ENCODE results near the gene MOB1A.

MOB1A gene

DNA sequence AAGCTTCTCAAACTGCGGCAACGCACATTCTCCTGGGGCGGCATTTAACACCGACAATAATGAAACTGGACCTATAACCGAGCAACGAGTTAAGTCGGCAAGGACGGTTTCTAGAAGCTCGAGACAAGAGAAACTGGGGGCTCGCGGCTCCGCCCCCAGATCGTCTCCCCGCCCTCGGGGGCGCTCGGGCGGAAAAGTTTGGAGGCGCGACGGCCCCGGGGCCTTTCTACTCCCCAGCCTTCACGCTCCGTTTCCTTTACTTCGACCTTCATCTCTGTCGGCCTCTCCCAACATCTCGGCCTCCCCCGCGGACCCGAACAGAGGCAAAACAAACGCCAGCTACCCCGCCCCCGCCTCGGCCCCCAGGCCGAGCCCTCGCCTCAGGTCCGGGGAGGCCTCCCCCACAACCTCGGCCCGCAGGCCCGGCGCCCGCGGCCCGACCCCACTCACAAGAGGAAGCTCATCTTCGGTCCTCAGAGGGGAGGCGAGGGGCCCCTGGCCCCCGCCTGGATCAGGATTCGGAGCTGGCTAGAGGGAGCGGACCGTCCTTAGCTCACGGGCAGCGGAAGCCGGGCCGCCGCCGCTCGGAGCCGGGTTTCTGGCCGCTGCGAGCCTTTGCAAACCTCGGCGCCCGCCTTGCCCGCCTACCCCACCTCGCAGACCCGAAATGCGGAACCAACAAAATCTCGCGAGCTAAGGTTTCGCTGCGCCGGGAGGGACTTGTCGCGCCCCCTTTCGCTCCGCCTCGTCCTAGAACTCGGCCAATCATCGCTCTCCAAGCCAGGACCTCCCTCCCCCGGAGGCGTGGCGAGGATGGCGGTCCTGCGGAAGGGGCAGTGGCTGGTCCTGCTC lies at the start of gene MOB1A:
Gene MOB1A, minus strand, starts transcription at position 669 of the 852 bp plus-strand sequence. Its CDS starts 205 bp downstream, at position 464.
- no peak for TF ChIP-seq Cebpa-rat (IDR thresholded peaks at IDR 0.05)
- Histone ChIP-seq H3K9ac (peak within 1 kb of the TSS; percentile 96 to 100 (median 99)), H3K36me3 (peaks cover 22 to 37% (median 33%) of the 10 kb centered on the region in 11 experiments; a peak in 21 of 22 replicates), H3K27me3 (no peaks in the 10 kb centered on the region), H4K20me1 (peaks cover 47 to 52% (median 48%) of the 10 kb centered on the region in 11 experiments), H3K9me3 (replicated peaks in 1 of 11) (peaks cover 0 to 29% (median 24%) of the 10 kb centered on the region in 11 experiments; a peak in 18 of 22 replicates), H3K4me2 (peak within 1 kb of the TSS; percentile 77 to 98 (median 87)), H3K27ac (peak within 1 kb of the TSS; percentile 96 to 100 (median 98)), H3K4me1 (peaks cover 30 to 78% (median 41%) of the 10 kb centered on the region in 10 experiments), H3K4me3 (peak within 1 kb of the TSS; percentile 72 to 96 (median 84))

DNA sequence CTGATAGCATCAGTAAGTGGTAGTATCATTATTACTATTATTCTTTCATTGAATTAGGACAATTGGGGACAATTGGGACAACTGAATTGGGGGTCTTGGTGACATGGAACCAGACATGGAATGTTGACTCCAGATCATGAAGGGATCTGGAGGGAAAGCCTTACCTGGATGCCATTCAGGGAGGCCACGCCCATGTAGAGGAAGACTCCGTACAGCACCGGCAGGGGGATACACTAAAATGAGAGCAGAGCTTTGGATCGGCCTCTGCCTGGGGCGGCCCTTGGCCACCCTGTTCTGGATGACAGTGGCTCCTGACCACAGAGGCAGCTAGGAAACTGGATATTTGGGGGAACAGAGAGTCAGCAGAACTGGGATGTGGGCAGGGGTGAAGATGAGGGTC lies 49.0 kb upstream of the MOB1A start:
- Histone ChIP-seq H3K27ac (no peak overlapping the region), H3K9me3 (replicated peaks in 1 of 11) (no peaks in the 10 kb centered on the region), H3K27me3 (no peaks in the 10 kb centered on the region), H3K4me3 (no peak overlapping the region), H3K4me1 (peaks cover 12 to 37% (median 20%) of the 10 kb centered on the region in 10 experiments; a peak in 18 of 20 replicates), H3K9ac (no peak overlapping the region), H3K36me3 (peaks cover 0 to 7% (median 0%) of the 10 kb centered on the region in 11 experiments; a peak in 1 of 22 replicates), H4K20me1 (peaks cover 0 to 10% (median 0%) of the 10 kb centered on the region in 11 experiments; a peak in 7 of 22 replicates), H3K4me2 (no peak overlapping the region)
- no peak for TF ChIP-seq Cebpa-rat (IDR thresholded peaks at IDR 0.05)

DNA sequence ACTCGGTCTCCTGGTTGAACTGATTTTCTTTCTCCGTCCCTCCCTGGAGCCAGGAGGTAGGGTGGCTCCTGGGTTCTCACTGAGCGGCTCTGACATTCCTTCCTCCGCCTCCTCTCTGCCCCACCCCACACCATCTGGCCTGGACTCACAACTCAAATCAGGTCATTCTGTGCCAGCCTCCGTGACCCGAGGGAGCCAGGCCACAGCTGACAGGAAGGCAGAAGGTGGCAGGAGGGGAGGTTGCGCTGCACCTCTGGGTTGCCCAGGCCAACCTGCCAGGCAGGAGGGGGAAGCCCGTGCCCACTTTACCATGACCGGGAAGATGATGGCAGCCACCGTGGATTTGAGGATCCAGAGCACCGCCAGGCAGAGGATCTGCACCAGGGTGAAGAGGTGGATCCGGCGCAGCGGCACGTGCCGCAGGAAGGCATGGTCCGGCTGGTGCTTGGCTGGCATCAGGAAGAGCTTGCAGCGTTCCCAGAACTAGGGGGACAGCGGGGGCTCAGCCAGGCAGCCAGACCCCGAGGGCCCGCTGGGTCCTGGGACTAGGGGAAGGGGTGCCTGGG lies 48.1 kb upstream of the MOB1A start:
- H3K27me3 ChIP-seq: no peaks in the 10 kb centered on the region
- no peak overlapping the region for H3K27ac ChIP-seq
- H3K4me3 ChIP-seq: no peak overlapping the region
- no peak overlapping the region for H3K9ac ChIP-seq
- H3K4me1 ChIP-seq: peaks cover 12 to 46% (median 25%) of the 10 kb centered on the region in 10 experiments; a peak in 18 of 20 replicates
- no peaks in the 10 kb centered on the region for H3K9me3 ChIP-seq (replicated peaks in 1 of 11)
- H4K20me1 ChIP-seq: peaks cover 0 to 20% (median 0%) of the 10 kb centered on the region in 11 experiments; a peak in 7 of 22 replicates
- H3K4me2 ChIP-seq: peak overlapping the region in 5 of 11 experiments; percentile 1 to 30 (median 13); a peak in 5 of 22 replicates
- no peak for TF ChIP-seq Cebpa-rat (IDR thresholded peaks at IDR 0.05)
- peaks cover 0 to 16% (median 6%) of the 10 kb centered on the region in 11 experiments; a peak in 15 of 22 replicates for H3K36me3 ChIP-seq

DNA sequence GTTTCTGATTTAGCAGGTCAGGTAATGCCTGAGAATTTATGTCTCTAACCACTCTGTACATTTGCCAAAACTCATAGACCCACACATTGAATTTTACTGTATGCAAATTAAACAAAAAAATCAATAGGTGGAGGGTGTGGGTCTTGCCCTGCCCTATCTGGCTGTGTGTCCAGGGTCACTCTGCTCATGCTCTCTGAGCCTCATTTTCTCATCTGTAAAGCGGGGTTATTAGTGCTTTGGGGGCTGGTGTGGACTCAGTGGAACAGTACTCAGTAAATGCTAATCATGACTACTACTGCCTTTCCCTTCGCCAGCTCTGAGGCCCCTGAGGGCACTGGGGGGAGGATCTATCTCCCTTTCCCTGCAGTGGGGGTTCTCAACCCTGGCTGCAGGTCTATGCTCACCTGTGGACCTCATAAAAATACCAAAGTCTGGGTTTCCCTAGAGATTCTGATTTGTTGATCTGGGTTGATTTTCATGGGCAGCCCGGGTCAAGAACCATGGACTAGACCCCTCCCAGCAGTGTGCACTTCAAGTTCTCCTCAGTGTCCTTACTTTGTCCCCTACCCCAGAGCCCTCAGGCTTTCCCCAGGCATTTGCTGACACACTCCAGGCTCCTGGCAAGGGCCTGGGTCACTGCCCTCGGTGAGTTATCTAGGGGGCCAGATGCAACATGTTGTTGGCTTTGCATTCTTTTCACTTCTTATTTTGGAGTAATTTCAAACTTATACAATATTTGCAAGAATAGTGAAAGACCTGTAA lies 47.2 kb upstream of the MOB1A start:
- H3K4me2 ChIP-seq: peak overlapping the region in 5 of 11 experiments; percentile 1 to 30 (median 13); a peak in 6 of 22 replicates

GRCh38 chr2:74223941-74224770 lies 45.5 kb upstream of the MOB1A start:
- Histone ChIP-seq H3K27ac (peak overlapping the region in 6 of 11 experiments; percentile 13 to 71 (median 40); a peak in 11 of 22 replicates), H3K4me1 (peaks cover 12 to 47% (median 25%) of the 10 kb centered on the region in 10 experiments; a peak in 18 of 20 replicates)
- no peak for TF ChIP-seq Cebpa-rat (IDR thresholded peaks at IDR 0.05)

More for the DNA sequence above, 47.2 kb upstream of the MOB1A start:
- H3K27ac ChIP-seq: no peak overlapping the region
- no peaks in the 10 kb centered on the region for H3K9me3 ChIP-seq (replicated peaks in 1 of 11)
- peaks cover 0 to 28% (median 0%) of the 10 kb centered on the region in 11 experiments; a peak in 7 of 22 replicates for H4K20me1 ChIP-seq
- no peak overlapping the region for H3K9ac ChIP-seq
- H3K36me3 ChIP-seq: peaks cover 6 to 25% (median 15%) of the 10 kb centered on the region in 11 experiments; a peak in 19 of 22 replicates
- peaks cover 12 to 47% (median 25%) of the 10 kb centered on the region in 10 experiments; a peak in 18 of 20 replicates for H3K4me1 ChIP-seq
- H3K27me3 ChIP-seq: no peaks in the 10 kb centered on the region
- H3K4me3 ChIP-seq: no peak overlapping the region
- TF ChIP-seq Cebpa-rat (IDR thresholded peaks at IDR 0.05): no peak

DNA sequence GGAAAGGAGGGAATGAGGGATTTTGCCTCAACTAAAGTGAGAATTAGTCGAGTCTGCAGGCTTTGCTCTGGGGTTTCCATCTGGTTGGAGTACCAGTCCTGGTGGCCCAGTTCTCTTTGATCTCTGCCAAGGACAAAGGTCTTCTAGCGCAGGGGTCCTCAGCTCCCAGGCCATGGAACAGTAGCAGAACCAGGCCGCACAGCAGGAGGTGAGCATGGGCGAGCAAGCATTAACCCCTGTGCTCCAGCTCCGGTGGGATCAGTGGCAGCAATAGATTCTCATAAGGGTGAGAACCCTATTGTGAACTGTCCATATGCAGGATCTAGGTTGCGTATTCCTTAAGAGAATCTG lies 43.6 kb upstream of the MOB1A start:
- Histone ChIP-seq H3K9ac (no peak overlapping the region), H3K4me1 (peaks cover 12 to 47% (median 25%) of the 10 kb centered on the region in 10 experiments; a peak in 18 of 20 replicates), H4K20me1 (peaks cover 0 to 60% (median 7%) of the 10 kb centered on the region in 11 experiments; a peak in 10 of 22 replicates), H3K27ac (no peak overlapping the region; a peak in 1 of 22 replicates), H3K9me3 (replicated peaks in 1 of 11) (no peaks in the 10 kb centered on the region), H3K27me3 (no peaks in the 10 kb centered on the region), H3K4me3 (no peak overlapping the region), H3K4me2 (peak overlapping the region in 3 of 11 experiments; percentile 61 to 75 (median 72); a peak in 6 of 22 replicates), H3K36me3 (peaks cover 37 to 57% (median 45%) of the 10 kb centered on the region in 11 experiments)
- TF ChIP-seq Cebpa-rat (IDR thresholded peaks at IDR 0.05): no peak

More at GRCh38 chr2:74223941-74224770, 45.5 kb upstream of the MOB1A start:
- H3K4me2 ChIP-seq: peak overlapping the region in 5 of 11 experiments; percentile 39 to 75 (median 61); a peak in 10 of 22 replicates
- peaks cover 0 to 42% (median 7%) of the 10 kb centered on the region in 11 experiments; a peak in 11 of 22 replicates for H4K20me1 ChIP-seq
- no peaks in the 10 kb centered on the region for H3K9me3 ChIP-seq (replicated peaks in 1 of 11)
- H3K9ac ChIP-seq: peak overlapping the region in 2 of 11 experiments; percentile 30 to 37; a peak in 3 of 22 replicates
- no peak overlapping the region for H3K4me3 ChIP-seq
- no peaks in the 10 kb centered on the region for H3K27me3 ChIP-seq
- peaks cover 20 to 38% (median 27%) of the 10 kb centered on the region in 11 experiments for H3K36me3 ChIP-seq

DNA sequence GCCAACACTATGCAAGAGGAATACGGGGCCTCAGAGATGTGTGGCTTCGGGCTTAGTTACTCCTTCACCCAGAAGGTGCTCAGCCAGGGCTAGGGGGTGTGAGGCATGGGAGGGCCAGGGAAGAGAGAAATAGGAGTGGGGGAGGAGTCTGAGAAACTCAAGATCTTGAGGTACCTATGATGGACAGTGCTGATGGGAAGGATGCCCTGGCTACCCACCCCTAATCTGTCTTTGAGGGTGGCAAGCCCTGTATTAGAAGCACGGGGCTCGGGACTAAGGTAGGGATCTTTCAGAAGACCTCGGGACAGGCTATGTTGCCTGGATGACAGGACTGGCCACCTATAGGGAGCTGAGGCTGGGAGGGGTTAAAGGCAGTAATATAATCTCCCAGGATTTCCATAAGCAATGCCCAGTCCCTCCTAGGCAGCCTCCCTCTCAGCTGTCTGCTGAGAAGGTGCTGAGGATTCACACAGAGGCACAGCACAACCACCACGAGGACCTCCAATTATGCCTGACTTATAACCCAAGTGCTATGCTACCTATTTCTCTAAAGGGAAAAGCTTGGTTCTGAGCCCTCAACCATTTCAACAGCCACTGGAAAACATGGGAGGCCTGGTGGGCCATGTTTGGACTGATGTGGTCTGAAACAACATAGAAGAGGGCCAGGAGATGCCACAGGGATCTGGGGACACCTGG lies 43.1 kb upstream of the MOB1A start:
- H3K4me2 ChIP-seq: peak overlapping the region in 3 of 11 experiments; percentile 61 to 75 (median 72); a peak in 6 of 22 replicates
- H3K4me3 ChIP-seq: no peak overlapping the region
- H4K20me1 ChIP-seq: peaks cover 0 to 66% (median 9%) of the 10 kb centered on the region in 11 experiments; a peak in 14 of 22 replicates
- H3K9ac ChIP-seq: no peak overlapping the region
- H3K36me3 ChIP-seq: peaks cover 43 to 62% (median 50%) of the 10 kb centered on the region in 11 experiments
- H3K4me1 ChIP-seq: peaks cover 11 to 45% (median 22%) of the 10 kb centered on the region in 10 experiments; a peak in 18 of 20 replicates
- no peak overlapping the region; a peak in 1 of 22 replicates for H3K27ac ChIP-seq
- no peak for TF ChIP-seq Cebpa-rat (IDR thresholded peaks at IDR 0.05)
- no peaks in the 10 kb centered on the region for H3K27me3 ChIP-seq
- no peaks in the 10 kb centered on the region for H3K9me3 ChIP-seq (replicated peaks in 1 of 11)
